Adrenal gland (tissue), 5 donors: ENCODE measurements around the gene SLC13A3.

Experiments used
- POLR2A ChIP-seq, 2 donors: fragments of 450-650 bp; IDR thresholded peaks; one replicate each; pipeline ENCODE4 v1.6.1; 2017; ENCODE audit warnings: antibody characterized with exemption in 2 of 2, mild to moderate bottlenecking in 2 of 2, moderate library complexity in 1 of 2
- TF ChIP-seq, protein P1 (sequence below), 6 experiments: fragments of 450-650 bp in 4 of 6; fragments of 200-600 bp in 2 of 6; sonication (generic) in 1 of 6; IDR thresholded peaks; 1 replicate in 5 of 6; 2 replicates in 1 of 6; pipeline versions ENCODE4 v1.5.1 to v1.8.0; 2016 to 2021; ENCODE audit warnings: antibody characterized with exemption in 6 of 6, mild to moderate bottlenecking in 2 of 6, moderate library complexity in 1 of 6
- donor health status: DM: no; HTN: no; CAD: no.

DNA sequence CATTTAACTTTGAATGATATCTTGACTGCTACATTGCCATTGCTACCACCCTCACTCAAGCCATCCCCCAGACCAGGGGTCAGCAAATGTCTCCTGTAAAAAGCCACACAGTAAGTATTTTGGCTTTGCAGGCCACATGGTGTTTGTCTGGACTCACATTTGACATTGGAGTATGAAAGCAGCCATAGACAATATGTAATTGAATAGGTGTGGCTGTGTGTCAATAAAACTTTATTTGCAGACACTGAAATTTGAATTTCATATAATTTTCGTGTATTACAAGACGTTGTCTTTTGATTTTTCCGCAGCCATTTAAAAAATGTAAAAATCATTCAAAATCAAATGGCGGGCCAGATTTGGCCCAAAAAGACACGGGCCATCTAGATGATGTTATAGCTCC is 64.5 kb downstream of the SLC13A3 start:
- TF ChIP-seq, protein P1, sequence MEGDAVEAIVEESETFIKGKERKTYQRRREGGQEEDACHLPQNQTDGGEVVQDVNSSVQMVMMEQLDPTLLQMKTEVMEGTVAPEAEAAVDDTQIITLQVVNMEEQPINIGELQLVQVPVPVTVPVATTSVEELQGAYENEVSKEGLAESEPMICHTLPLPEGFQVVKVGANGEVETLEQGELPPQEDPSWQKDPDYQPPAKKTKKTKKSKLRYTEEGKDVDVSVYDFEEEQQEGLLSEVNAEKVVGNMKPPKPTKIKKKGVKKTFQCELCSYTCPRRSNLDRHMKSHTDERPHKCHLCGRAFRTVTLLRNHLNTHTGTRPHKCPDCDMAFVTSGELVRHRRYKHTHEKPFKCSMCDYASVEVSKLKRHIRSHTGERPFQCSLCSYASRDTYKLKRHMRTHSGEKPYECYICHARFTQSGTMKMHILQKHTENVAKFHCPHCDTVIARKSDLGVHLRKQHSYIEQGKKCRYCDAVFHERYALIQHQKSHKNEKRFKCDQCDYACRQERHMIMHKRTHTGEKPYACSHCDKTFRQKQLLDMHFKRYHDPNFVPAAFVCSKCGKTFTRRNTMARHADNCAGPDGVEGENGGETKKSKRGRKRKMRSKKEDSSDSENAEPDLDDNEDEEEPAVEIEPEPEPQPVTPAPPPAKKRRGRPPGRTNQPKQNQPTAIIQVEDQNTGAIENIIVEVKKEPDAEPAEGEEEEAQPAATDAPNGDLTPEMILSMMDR (IDR thresholded peaks at IDR 0.05): no peak
- no peak for TF ChIP-seq POLR2A (IDR thresholded peaks at IDR 0.05)
